ENCODE data around the gene KSR1.

Gene KSR1

GRCh38 chr17:27452828-27453227, 3.4 kb upstream of the KSR1 start:
- in situ Hi-C loops (cut with HindIII; ENCODE audit: low pct_ligation_motif_present, low sequenced_read_pairs): no loop called here
- Histone ChIP-seq H3K4me3 (ENCODE audit: low read depth, low read length) (no peak overlapping the region), H3K36me3 (replicated peaks) (no peaks in the 10 kb centered on the region), H3K27ac (no peak overlapping the region), H3K27me3 (replicated peaks) (no peaks in the 10 kb centered on the region)
- TF ChIP-seq CTCF (IDR thresholded peaks at IDR 0.05; ENCODE audit: low read depth, low read length, missing control alignments): no peak
- no peak for DNase-seq

- in situ Hi-C loops (cut with HindIII; ENCODE audit: low pct_ligation_motif_present, low sequenced_read_pairs): no loop called here
- Histone ChIP-seq H3K27me3 (replicated peaks) (no peaks in the 10 kb centered on the region), H3K36me3 (replicated peaks) (no peaks in the 10 kb centered on the region), H3K4me3 (ENCODE audit: low read depth, low read length) (no peak overlapping the region), H3K27ac (no peak overlapping the region)
- no peak for TF ChIP-seq CTCF (IDR thresholded peaks at IDR 0.05; ENCODE audit: low read depth, low read length, missing control alignments)
- no peak for DNase-seq
Observed at GRCh38 chr17:27453471-27453870, 2.8 kb upstream of the KSR1 start.

GRCh38 chr17:27454089-27454488, 2.2 kb upstream of the KSR1 start:
- no peaks in the 10 kb centered on the region for H3K36me3 ChIP-seq (replicated peaks)
- no peaks in the 10 kb centered on the region for H3K27me3 ChIP-seq (replicated peaks)
- no peak for TF ChIP-seq CTCF (IDR thresholded peaks at IDR 0.05; ENCODE audit: low read depth, low read length, missing control alignments)
- no peak overlapping the region for H3K4me3 ChIP-seq (ENCODE audit: low read depth, low read length)
- no peak overlapping the region for H3K27ac ChIP-seq
- in situ Hi-C loops (cut with HindIII; ENCODE audit: low pct_ligation_motif_present, low sequenced_read_pairs): no loop called here
- no peak for DNase-seq

GRCh38 chr17:27455236-27455913, 873 bp upstream of the KSR1 start:
- no peak for DNase-seq
- H3K4me3 ChIP-seq (ENCODE audit: low read depth, low read length): peak overlapping the region; percentile 89
- in situ Hi-C loops (cut with HindIII; ENCODE audit: low pct_ligation_motif_present, low sequenced_read_pairs): no loop called here
- TF ChIP-seq CTCF (IDR thresholded peaks at IDR 0.05; ENCODE audit: low read depth, low read length, missing control alignments): no peak
- H3K36me3 ChIP-seq (replicated peaks): peaks cover 1% of the 10 kb centered on the region
- no peaks in the 10 kb centered on the region for H3K27me3 ChIP-seq (replicated peaks)
- H3K27ac ChIP-seq: no peak overlapping the region

GRCh38 chr17:27456681-27457359, 572 bp downstream of the KSR1 start:
- in situ Hi-C loops (cut with HindIII; ENCODE audit: low pct_ligation_motif_present, low sequenced_read_pairs): no loop called here
- TF ChIP-seq CTCF (IDR thresholded peaks at IDR 0.05; ENCODE audit: low read depth, low read length, missing control alignments): no peak
- peak overlapping the region; percentile 89 for H3K4me3 ChIP-seq (ENCODE audit: low read depth, low read length)
- H3K27ac ChIP-seq: peak overlapping the region; percentile 61
- DNase-seq: no peak
- H3K27me3 ChIP-seq (replicated peaks): no peaks in the 10 kb centered on the region
- H3K36me3 ChIP-seq (replicated peaks): peaks cover 3% of the 10 kb centered on the region
